HG03066 (cell line): ENCODE data around the gene AKT2.

Source experiments
- ATAC-seq: cut with Tn5 transposase; IDR thresholded peaks from one replicate; pipeline ENCODE4 v1.9.1; 2021; ENCODE audit warnings: low read depth; ENCODE audit not compliant: unreplicated experiment

AKT2 gene

GRCh38 chr19:40302224-40303011 is 17.3 kb upstream of the AKT2 start:
- no peak for ATAC-seq

DNA sequence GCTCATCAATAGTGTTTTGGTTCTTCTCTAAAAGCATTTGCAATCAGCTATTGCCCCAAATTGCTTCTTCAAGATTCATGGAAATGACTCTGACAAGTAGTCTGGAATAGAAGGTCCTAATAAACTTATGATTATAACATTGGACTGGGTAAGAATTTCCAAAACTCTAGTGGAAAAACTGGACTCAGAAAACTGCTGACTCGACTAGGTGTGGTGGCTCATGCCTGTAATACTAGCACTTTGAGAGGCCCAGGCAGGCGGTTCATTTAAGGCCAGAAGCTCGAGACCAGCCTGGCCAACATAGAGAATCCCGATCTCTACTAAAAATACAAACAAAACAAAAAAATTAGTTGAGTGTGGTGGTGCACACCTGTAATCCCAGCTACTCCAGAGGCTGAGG is 15.5 kb upstream of the AKT2 start:
- no peak for ATAC-seq

GRCh38 chr19:40298026-40298425 is 12.9 kb upstream of the AKT2 start:
- ATAC-seq: no peak

GRCh38 chr19:40294560-40294959 is 9.4 kb upstream of the AKT2 start:
- ATAC-seq: no peak

- ATAC-seq: no peak
Measured at GRCh38 chr19:40286971-40287421, 1.9 kb upstream of the AKT2 start.

DNA sequence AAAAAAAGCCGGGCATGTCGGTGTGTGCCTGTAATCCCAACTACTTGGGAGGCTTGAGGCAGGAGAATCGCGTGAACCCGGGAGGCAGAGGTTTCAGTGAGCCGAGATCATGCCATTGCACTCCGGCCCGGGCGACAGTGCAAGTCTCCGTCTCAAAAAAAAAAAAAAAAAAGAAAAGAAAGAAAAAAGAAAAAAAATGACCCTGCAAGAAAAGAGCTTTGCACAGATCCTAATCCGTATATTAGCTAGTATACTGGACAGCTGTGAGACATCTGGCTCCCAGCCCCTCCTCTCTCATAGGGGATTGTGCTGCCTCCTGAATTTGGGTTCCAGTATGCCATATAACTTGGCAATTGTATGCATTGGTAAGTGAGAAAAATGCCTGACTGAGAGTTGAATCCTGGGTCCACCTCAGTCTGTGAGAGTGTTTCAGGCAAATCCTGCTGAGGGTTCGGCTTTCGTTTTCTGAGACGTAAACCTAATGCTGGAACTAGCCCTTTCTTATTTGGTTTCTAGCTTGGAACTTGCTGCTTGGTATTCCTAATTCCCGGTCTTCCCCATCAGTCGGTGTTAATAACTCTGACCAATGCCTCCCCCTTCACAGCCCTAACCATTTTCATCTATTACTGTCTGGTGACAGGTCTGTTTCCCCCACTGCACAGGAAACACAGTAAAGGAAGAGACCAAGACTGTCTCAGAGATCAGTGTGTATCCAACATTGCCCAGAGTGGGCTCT is 1.3 kb upstream of the AKT2 start:
- no peak for ATAC-seq

GRCh38 chr19:40285353-40286234 is 449 bp upstream of the AKT2 start:
- ATAC-seq: peak; percentile 78

DNA sequence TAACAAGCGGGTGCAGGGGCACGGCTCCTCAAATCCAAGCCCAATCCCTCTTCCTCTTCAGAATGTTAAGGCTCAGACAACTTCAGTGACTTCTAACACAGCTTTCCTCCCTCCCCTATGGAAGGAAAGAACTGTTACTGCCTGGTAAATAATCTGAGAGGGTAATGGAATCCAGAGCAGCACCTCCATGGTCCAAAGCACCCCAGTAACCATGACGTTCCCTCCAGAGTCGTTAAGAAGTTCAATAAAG is 969 bp downstream of the AKT2 start:
- ATAC-seq: no peak

DNA sequence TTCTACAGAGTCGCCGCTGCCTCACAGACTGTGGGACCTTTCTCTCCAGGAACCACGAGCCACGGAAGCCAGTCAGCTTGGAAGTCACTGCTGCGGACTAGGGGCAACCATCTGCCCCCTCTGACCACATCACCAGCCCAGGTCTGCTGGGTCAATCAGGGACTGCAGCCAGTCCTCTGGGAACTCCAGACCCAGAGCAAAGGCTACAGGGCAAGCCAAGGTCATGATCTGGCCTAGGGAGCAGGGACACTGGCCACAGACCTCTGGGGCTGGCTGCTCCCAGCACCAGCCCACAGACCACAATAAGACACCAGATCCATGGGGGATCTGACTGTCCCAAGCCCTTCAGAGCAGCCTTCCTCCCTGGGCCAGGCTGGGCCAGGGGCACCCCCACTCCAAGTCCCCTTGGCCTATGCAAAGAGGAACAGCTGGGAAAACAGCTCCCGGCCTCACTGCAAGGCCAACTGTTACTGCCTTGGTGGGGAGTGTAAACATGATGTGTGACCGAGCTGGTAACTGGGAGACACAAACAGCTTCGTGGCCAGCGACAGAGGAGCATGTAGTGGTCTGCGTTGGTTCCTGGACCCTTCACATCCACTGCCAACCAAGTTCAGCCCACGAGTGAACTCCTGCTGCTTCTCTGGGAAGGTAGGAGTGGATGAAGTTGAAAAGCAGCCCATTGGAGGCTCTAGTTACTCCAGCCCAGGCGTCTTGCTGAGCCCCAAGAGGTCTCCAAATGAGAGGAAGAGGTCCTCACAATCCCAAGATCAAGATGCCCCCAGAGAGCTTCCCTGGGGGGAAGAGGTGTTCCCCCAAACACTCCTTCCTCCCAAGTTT is 1.5 kb downstream of the AKT2 start:
- ATAC-seq: no peak

- no peak for ATAC-seq
Measured at GRCh38 chr19:40282920-40283319, 2.2 kb downstream of the AKT2 start.

DNA sequence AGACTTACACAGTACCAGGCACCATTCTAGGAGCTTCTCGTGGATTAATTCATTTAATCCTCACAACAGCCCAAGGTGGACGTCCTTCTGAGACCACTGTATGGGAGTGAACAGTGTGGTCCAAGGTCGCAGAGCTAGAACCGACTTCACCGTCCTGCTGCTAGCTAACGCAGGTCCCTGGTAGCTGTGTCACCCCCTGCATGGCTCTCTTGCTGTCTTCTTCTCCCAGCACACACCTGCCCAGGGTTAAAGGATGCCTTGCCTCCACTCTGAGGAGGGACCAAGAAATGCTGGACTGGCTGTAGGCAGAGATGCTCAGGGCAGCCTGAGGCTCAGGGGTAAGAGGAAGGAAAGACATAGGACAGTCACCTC is 3.0 kb downstream of the AKT2 start:
- ATAC-seq: no peak

DNA sequence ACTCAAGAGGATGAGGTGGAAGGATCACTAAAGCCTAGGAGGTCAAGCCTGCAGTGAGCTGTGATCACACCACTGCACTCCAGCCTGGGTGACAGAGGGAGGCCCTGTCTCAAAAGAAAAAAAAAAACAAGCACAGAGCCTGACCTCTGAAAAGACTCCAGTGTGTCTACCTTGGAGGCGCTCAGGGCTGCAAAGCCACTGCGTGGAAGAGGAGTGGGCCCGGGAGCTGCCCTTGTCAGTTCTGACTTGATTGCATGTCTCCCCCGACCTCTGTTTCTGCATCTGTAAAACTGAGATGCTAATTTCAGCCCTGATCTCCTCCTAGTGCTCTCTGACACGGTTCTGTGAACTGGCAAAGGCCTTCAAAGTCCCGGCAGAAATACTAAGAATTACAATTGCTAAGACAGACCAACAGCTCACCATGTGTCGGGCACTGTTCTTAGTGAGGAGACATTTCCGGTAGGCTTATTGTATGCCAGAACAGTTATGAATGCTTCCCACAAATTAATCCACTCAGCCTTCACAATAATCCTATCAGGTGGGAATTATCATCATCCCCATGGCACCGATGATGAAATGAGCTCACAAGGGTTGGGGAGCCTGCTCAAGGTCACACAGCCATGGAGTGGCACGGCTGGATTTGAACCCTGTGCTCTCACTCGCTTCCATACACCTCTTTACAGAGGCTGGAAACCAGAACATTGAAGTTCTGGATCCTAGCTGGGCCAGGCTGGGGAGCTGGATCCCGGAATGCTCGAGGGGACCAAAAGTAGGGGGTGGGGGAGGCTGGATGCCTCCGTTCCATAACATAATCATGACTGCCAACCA is 3.5 kb downstream of the AKT2 start:
- no peak for ATAC-seq

- no peak for ATAC-seq
Measured at GRCh38 chr19:40280608-40281221, 4.4 kb downstream of the AKT2 start.

DNA sequence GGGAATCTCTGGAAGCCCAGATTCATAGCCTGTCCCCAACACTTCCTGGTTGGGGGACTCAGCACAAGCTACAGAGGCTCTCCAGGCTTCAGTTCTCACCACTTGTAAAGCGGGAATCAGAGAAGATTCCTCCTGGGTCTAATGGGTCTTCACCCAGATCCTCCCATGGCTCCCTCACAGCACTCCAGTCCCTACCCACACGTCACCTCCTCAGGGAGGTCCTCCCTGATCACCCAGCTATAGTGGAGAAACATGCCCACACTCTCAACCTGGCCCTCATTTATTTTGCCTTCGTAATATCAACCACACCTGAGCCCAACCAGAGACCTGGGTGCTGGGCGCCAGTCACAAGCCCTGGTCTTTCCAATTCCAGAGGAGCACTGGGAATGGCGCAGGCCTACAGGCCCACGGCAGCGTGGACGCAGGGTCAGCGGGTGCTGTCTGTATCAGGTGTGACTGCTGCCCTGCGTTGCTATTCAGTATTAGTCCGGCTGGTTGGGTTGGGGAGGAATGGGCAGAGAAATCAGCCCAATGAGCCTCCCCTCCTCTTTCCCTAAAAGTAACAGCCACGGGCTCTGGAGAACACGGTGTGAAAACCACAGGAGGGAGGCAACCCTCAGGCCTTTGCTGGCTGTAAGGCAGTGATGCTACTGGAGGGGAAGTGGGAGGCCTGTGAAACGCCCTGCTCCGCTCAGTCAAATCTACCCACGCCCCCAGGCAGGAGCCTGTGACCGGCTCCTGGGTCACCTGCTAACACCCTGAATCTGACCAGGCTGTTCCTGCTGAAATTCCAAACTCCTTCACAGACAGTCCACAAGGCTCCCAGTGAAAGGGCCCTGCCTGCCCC is 5.2 kb downstream of the AKT2 start:
- no peak for ATAC-seq

GRCh38 chr19:40279120-40279551 is 6.0 kb downstream of the AKT2 start:
- no peak for ATAC-seq

DNA sequence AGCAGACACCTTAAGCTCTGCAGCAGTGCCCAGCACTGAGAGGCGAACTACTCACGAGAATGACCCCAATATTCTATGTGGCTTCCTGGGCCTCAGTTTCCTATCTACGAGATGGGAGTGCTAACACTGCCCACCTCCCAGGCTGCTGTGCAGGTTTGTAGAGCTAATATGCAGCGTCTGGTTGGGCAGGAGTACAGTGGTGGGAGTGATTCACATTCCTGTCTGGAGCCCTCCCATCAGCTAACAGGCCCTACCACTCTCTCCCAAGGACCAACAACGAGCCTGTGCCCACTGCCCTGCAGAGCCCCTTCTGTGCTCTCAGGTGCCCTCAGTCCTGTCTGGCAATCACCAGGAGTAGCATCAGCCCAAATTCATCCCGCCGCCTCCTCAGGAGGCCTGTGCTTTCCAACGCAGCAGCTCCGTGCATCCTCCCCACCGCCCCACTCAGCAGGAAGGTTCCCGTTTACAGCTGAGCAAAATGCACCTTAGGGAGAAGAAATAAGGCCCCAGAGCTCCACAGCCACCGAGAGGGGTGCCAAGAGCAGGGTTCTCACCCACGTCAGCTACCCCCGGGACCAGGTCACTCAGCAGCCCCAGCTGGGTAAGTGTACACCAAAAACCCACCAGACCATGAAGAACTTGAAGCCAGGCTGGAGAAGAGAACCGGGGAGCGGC is 6.6 kb downstream of the AKT2 start:
- no peak for ATAC-seq

DNA sequence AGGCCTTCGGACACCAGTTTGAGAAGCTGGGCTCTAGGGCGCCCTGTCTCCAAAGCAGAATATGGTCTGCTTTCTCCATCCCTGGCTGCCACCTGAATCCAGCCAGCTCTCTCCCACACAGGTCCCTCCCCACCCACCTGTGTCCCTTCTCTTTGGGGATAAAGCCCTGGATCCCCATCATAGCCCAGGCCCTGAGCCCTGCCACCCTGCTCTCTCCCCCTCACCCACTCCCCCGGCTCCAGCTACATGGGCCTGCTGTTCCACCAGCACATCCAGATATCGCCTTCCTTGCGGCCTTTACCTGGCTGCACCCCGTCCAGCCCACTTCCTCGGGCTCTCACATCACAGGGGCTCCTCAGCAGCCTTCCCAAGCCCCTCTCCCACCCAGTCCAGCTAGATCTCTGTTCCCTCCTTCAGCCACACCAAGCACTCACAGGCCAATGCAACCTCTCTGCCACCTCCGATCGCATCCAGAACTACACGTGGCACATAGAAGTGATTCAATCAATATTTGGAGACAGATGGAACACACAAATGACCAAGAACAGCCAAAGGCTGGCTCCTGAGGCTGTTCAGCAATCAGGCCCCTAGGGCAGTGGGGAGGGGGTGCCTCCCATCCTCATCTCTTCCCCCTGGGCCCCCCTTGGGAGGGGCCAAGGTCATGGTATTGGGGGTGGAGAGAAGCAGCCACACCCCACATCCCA is 7.6 kb downstream of the AKT2 start:
- no peak for ATAC-seq
